AG04449 (cell line): ENCODE measurements around the gene APOA5.

ENCODE experiments used
- CTCF ChIA-PET: fragments of 350-600 bp; formaldehyde crosslinking; extraction: SDS; loops from one replicate; lab custom pipeline; 2021; ENCODE audit warnings: antibody characterized with exemption; lab: Yijun Ruan, JAX
- POLR2A ChIA-PET: fragments of 400-600, 350-600 bp; formaldehyde crosslinking; extraction: SDS; loops from one replicate; lab custom pipeline; 2020; ENCODE audit warnings: antibody characterized with exemption, inconsistent platforms; lab: Yijun Ruan, JAX
- DNase-seq: peaks from one replicate; pipeline ENCODE4 v3.0.0-alpha.2; 2010; ENCODE audit warnings: low read depth, low spot score
- H3K4me3 ChIP-seq: 2 replicates; pipeline ENCODE4 v1.5.1; 2011; ENCODE audit warnings: low read depth, mild to moderate bottlenecking, control low read depth, low read length
- CTCF ChIP-seq: IDR thresholded peaks from one replicate; pipeline ENCODE4 v1.5.1; 2011; ENCODE audit warnings: mild to moderate bottlenecking, moderate library complexity, low read length, control low read depth, inconsistent platforms; ENCODE audit not compliant: insufficient read depth; ENCODE audit errors: missing control alignments

The APOA5 gene

GRCh38 chr11:116792869-116793771, 1.4 kb upstream of the APOA5 start:
- no peak overlapping the region for H3K4me3 ChIP-seq
- DNase-seq: no peak
- CTCF ChIA-PET: interaction anchor here (0.7 to 12.3 kb wide), 17 partner anchors 10 to 435 kb away, joined by 3 to 472 read pairs (median 13); partner anchors contain the start of genes APOA1, PCSK7 and SIK3
- TF ChIP-seq CTCF: no peak
- POLR2A ChIA-PET: no interaction called here

GRCh38 chr11:116792144-116792868, 627 bp upstream of the APOA5 start:
- DNase-seq: no peak
- POLR2A ChIA-PET: no interaction called here

GRCh38 chr11:116791002-116791812, 472 bp downstream of the APOA5 start:
- H3K4me3 ChIP-seq: no peak overlapping the region
- CTCF ChIA-PET: interaction anchor here (0.7 to 12.3 kb wide), 52 partner anchors 8 to 437 kb away, joined by 3 to 472 read pairs (median 6); partner anchors contain the start of genes APOA1, APOA4, APOC3 and BUD13
- POLR2A ChIA-PET: interaction anchor here (1.0 to 1.5 kb wide), 3 partner anchors 45 to 409 kb away, joined by 3 to 5 read pairs (median 3); no protein-coding TSS in a partner anchor
- no peak for DNase-seq
- TF ChIP-seq CTCF: peak; percentile 95

More at GRCh38 chr11:116792144-116792868, 627 bp upstream of the APOA5 start:
- no peak overlapping the region for H3K4me3 ChIP-seq
- TF ChIP-seq CTCF: no peak
- CTCF ChIA-PET: interaction anchor here (0.9 to 12.3 kb wide), 24 partner anchors 8 to 436 kb away, joined by 3 to 472 read pairs (median 12); partner anchors contain the start of genes APOA1, PCSK7 and SIK3

- ChIA-PET POLR2A (interaction anchor here (1.0 to 1.5 kb wide), 2 partner anchors 45 to 353 kb away, joined by 3 to 5 read pairs; no protein-coding TSS in a partner anchor), CTCF (interaction anchor here (1.0 to 12.3 kb wide), 51 partner anchors 7 to 438 kb away, joined by 3 to 472 read pairs (median 6); partner anchors contain the start of genes APOA1, APOA4, APOC3 and BUD13)
- no peak for TF ChIP-seq CTCF
- DNase-seq: no peak
- H3K4me3 ChIP-seq: no peak overlapping the region
Measured at GRCh38 chr11:116790167-116791001, 1.3 kb downstream of the APOA5 start.

- no peak for DNase-seq
- no peak for TF ChIP-seq CTCF
- no peak overlapping the region for H3K4me3 ChIP-seq
- ChIA-PET POLR2A (interaction anchor here (1.0 kb wide), 1 partner anchor 47 kb away, joined by 3 read pairs; no protein-coding TSS in a partner anchor), CTCF (interaction anchor here (0.8 to 12.3 kb wide), 14 partner anchors 9 to 439 kb away, joined by 3 to 472 read pairs (median 10); partner anchors contain the start of genes APOA1, PCSK7 and SIK3)
Measured at GRCh38 chr11:116788975-116789374, 2.7 kb downstream of the APOA5 start.
